Neural cell (in vitro differentiated cells): ENCODE data around the gene CDH7.
A peak's percentile ranks its signal among the peaks of the same experiment; 100 is the strongest.

Experiments
- CTCF ChIP-seq: fragments of 450-650 bp; IDR thresholded peaks from 2 replicates; pipeline ENCODE4 v1.5.1; 2014; ENCODE audit warnings: antibody characterized with exemption, mild to moderate bottlenecking, moderate library complexity; ENCODE audit not compliant: poor library complexity, severe bottlenecking
- EZH2 ChIP-seq: fragments of 200-600, 300-800 bp; shearing (Covaris generic), sonication (generic); IDR thresholded peaks from 2 replicates; pipeline ENCODE4 v1.6.1; 2014; ENCODE audit warnings: antibody characterized with exemption, low read length, borderline replicate concordance, mild to moderate bottlenecking; ENCODE audit not compliant: insufficient read depth, poor library complexity, severe bottlenecking
- MXI1 ChIP-seq: fragments of 450-650 bp; conservative IDR thresholded peaks from 2 replicates; pipeline ENCODE4 v1.6.1; 2014; ENCODE audit warnings: antibody characterized with exemption, mild to moderate bottlenecking; ENCODE audit not compliant: poor library complexity, severe bottlenecking
- TAF1 ChIP-seq: IDR thresholded peaks from 2 replicates; pipeline ENCODE4 v1.6.1; 2012; ENCODE audit warnings: low read depth

- TF ChIP-seq CTCF (no peak), EZH2 (no peak), MXI1 (peak; percentile 23), TAF1 (no peak)
Measured at GRCh38 chr18:65919663-65920062, 168.9 kb downstream of the CDH7 start.
